ENCODE results near the gene BAIAP2.

GRCh38 chr17:81102352-81102751 is 67.4 kb downstream of the BAIAP2 start:
- TF ChIP-seq CTCF (IDR thresholded peaks at IDR 0.05; ENCODE audit: poor library complexity) (no peak), EZH2 (IDR thresholded peaks at IDR 0.05; ENCODE audit: borderline replicate concordance) (no peak)

Data from hepatocyte (in vitro differentiated cells).